ENCODE data around the gene XBP1.

- TF ChIP-seq, protein P1, sequence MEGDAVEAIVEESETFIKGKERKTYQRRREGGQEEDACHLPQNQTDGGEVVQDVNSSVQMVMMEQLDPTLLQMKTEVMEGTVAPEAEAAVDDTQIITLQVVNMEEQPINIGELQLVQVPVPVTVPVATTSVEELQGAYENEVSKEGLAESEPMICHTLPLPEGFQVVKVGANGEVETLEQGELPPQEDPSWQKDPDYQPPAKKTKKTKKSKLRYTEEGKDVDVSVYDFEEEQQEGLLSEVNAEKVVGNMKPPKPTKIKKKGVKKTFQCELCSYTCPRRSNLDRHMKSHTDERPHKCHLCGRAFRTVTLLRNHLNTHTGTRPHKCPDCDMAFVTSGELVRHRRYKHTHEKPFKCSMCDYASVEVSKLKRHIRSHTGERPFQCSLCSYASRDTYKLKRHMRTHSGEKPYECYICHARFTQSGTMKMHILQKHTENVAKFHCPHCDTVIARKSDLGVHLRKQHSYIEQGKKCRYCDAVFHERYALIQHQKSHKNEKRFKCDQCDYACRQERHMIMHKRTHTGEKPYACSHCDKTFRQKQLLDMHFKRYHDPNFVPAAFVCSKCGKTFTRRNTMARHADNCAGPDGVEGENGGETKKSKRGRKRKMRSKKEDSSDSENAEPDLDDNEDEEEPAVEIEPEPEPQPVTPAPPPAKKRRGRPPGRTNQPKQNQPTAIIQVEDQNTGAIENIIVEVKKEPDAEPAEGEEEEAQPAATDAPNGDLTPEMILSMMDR (conservative IDR thresholded peaks at IDR 0.05; ENCODE audit: low read length), result no peak
- no peak for TF ChIP-seq EZH2phosphoT487 (IDR thresholded peaks at IDR 0.05; ENCODE audit: borderline replicate concordance, low read depth, low read length)
Measured at GRCh38 chr22:28813772-28814518, 13.6 kb upstream of the XBP1 start.
